H1 (cell line): ENCODE data around the gene CACNG6. TPM values are rescaled to one million over a fixed set of nuclear protein-coding genes. Genes with fewer than 3 reads are reported as not detected.

Experiments
- CTCF ChIA-PET: fragments of 300-600 bp; sonication (Branson Sonifier 250); formaldehyde crosslinking; loops from one replicate; lab custom pipeline; 2021; ENCODE audit not compliant: partially characterized antibody; lab: Charles Lee
- POLR2A ChIA-PET: fragments of 300-600 bp; sonication (Branson Sonifier 250); formaldehyde crosslinking; loops from one replicate; lab custom pipeline; 2021; ENCODE audit warnings: inconsistent platforms; ENCODE audit not compliant: partially characterized antibody; lab: Charles Lee
- DNase-seq, 2 experiments: peaks; one replicate each; pipeline versions ENCODE4 v3.0.0 to v3.0.0-alpha.2; 2010 to 2022; ENCODE audit warnings: low spot score in 2 of 2, low read depth in 1 of 2, mixed read lengths in 1 of 2
- FAIRE-seq: peaks from 2 replicates; lab custom pipeline; 2011; peaks lifted over from hg19 to GRCh38; lab: Jason Lieb, UNC
- H2AFZ ChIP-seq: 2 replicates; pipeline ENCODE4 v1.8.1; 2012; ENCODE audit warnings: low read length, inconsistent platforms
- H2AK5ac ChIP-seq: 2 replicates; pipeline ENCODE4 v1.6.1; 2013; ENCODE audit warnings: low read depth, low read length
- H2BK120ac ChIP-seq: replicated peaks from 2 replicates; pipeline ENCODE3; 2013; ENCODE audit warnings: low read depth, low read length, inconsistent platforms
- H2BK12ac ChIP-seq: 2 replicates; pipeline ENCODE4 v1.6.1; 2013; ENCODE audit warnings: low read depth, low read length
- H2BK15ac ChIP-seq: 2 replicates; pipeline ENCODE4 v1.6.1; 2013; ENCODE audit warnings: low read length
- H2BK20ac ChIP-seq: 2 replicates; pipeline ENCODE4 v1.6.1; 2013; ENCODE audit warnings: low read length
- H2BK5ac ChIP-seq: 2 replicates; pipeline ENCODE4 v1.6.1; 2013; ENCODE audit warnings: low read depth, low read length
- H3K14ac ChIP-seq: 2 replicates; pipeline ENCODE4 v1.6.1; 2013; ENCODE audit warnings: inconsistent platforms; ENCODE audit not compliant: insufficient read length
- H3K18ac ChIP-seq: 2 replicates; pipeline ENCODE4 v1.6.1; 2013; ENCODE audit warnings: low read length; ENCODE audit errors: extremely low read depth
- H3K23ac ChIP-seq: 2 replicates; pipeline ENCODE4 v1.6.1; 2013; ENCODE audit warnings: inconsistent platforms; ENCODE audit not compliant: insufficient read length
- H3K23me2 ChIP-seq: 2 replicates; pipeline ENCODE4 v1.6.1; 2013; ENCODE audit warnings: low read depth, low read length
- H3K27ac ChIP-seq: 2 replicates; pipeline ENCODE4 v1.6.1; 2011; ENCODE audit warnings: low read depth, low read length, inconsistent platforms
- H3K27me3 ChIP-seq, 4 experiments: replicated peaks in 1 of 4; 1 replicate in 1 of 4; 2 replicates in 3 of 4; pipeline versions ENCODE4 v1.6.1 to v1.8.1; 2011 to 2013; ENCODE audit warnings: low read length in 3 of 4, mild to moderate bottlenecking in 3 of 4, inconsistent platforms in 2 of 4, mixed read lengths in 2 of 4, moderate library complexity in 1 of 4; ENCODE audit not compliant: control insufficient read depth in 3 of 4, insufficient read depth in 3 of 4; ENCODE audit errors: extremely low read depth in 1 of 4
- H3K36me3 ChIP-seq, 4 experiments: 2 replicates each; pipeline versions ENCODE4 v1.6.1 to v1.8.1; 2011 to 2013; ENCODE audit warnings: mild to moderate bottlenecking in 4 of 4, low read length in 3 of 4, moderate library complexity in 2 of 4, control low read depth in 1 of 4, inconsistent platforms in 1 of 4; ENCODE audit not compliant: insufficient read depth in 4 of 4, control insufficient read depth in 2 of 4
- H3K4ac ChIP-seq: replicated peaks from 2 replicates; pipeline ENCODE3; 2013; ENCODE audit warnings: low read length, low read depth, mixed read lengths, inconsistent platforms; ENCODE audit not compliant: insufficient read length
- H3K4me1 ChIP-seq, 4 experiments: replicated peaks in 1 of 4; 1 replicate in 1 of 4; 2 replicates in 3 of 4; pipeline versions ENCODE4 v1.6.1 to v1.8.1; 2011 to 2013; ENCODE audit warnings: low read length in 3 of 4, inconsistent platforms in 2 of 4, mixed read lengths in 1 of 4; ENCODE audit not compliant: insufficient read depth in 4 of 4, control insufficient read depth in 3 of 4
- H3K4me2 ChIP-seq, 2 experiments: 2 replicates each; pipeline versions ENCODE4 v1.6.1 to v1.8.1; 2011 to 2013; ENCODE audit warnings: low read depth in 2 of 2, low read length in 2 of 2, control low read depth in 1 of 2, inconsistent platforms in 1 of 2, mild to moderate bottlenecking in 1 of 2; ENCODE audit not compliant: insufficient read depth in 1 of 2
- H3K4me3 ChIP-seq, 4 experiments: fragments of 200-600, 300-600 bp in 1 of 4; sonication (generic), shearing (Covaris generic), sonication (Bioruptor Twin) in 1 of 4; 2 replicates each; pipeline versions ENCODE4 v1.5.1 to v1.8.1; 2011 to 2016; ENCODE audit warnings: low read length in 4 of 4, low read depth in 3 of 4, control low read depth in 2 of 4, inconsistent platforms in 2 of 4, mild to moderate bottlenecking in 2 of 4, mixed read lengths in 1 of 4, moderate library complexity in 1 of 4; ENCODE audit not compliant: insufficient read depth in 2 of 4; ENCODE audit errors: extremely low read depth in 1 of 4
- H3K56ac ChIP-seq: replicated peaks from 2 replicates; pipeline ENCODE3; 2013; ENCODE audit warnings: low read depth, mild to moderate bottlenecking, mixed read lengths, low read length, inconsistent platforms; ENCODE audit not compliant: insufficient read length
- H3K79me1 ChIP-seq: 2 replicates; pipeline ENCODE4 v1.6.1; 2013; ENCODE audit warnings: low read depth, low read length, control low read depth
- H3K79me2 ChIP-seq, 2 experiments: 2 replicates each; pipeline versions ENCODE4 v1.6.1 to v1.8.1; 2012 to 2013; ENCODE audit warnings: low read length in 2 of 2, mild to moderate bottlenecking in 2 of 2, inconsistent platforms in 1 of 2; ENCODE audit not compliant: insufficient read depth in 2 of 2, control insufficient read depth in 1 of 2
- H3K9ac ChIP-seq, 4 experiments: replicated peaks in 1 of 4; 1 replicate in 1 of 4; 2 replicates in 3 of 4; pipeline versions ENCODE4 v1.6.1 to v1.8.1; 2011 to 2013; ENCODE audit warnings: low read depth in 3 of 4, low read length in 3 of 4, control low read depth in 2 of 4, mild to moderate bottlenecking in 2 of 4, moderate library complexity in 2 of 4, inconsistent platforms in 1 of 4; ENCODE audit errors: extremely low read depth in 1 of 4
- H3K9me3 ChIP-seq, 2 experiments: 2 replicates each; pipeline versions ENCODE4 v1.6.1 to v1.8.1; 2012 to 2013; ENCODE audit warnings: mild to moderate bottlenecking in 2 of 2, moderate library complexity in 2 of 2, control low read depth in 1 of 2, inconsistent platforms in 1 of 2, low read depth in 1 of 2, low read length in 1 of 2, mixed read lengths in 1 of 2; ENCODE audit not compliant: insufficient read depth in 2 of 2
- H4K20me1 ChIP-seq, 2 experiments: replicated peaks in 1 of 2; 2 replicates each; pipeline versions ENCODE3 to v1.8.1; 2011 to 2013; ENCODE audit warnings: inconsistent platforms in 2 of 2, low read length in 2 of 2, mild to moderate bottlenecking in 1 of 2; ENCODE audit not compliant: insufficient read depth in 2 of 2, control insufficient read depth in 1 of 2
- H4K5ac ChIP-seq: 2 replicates; pipeline ENCODE4 v1.6.1; 2013; ENCODE audit warnings: low read length, low read depth, mixed read lengths, inconsistent platforms; ENCODE audit not compliant: insufficient read length
- H4K8ac ChIP-seq: 2 replicates; pipeline ENCODE4 v1.8.0; 2013; ENCODE audit warnings: mild to moderate bottlenecking, moderate library complexity, low read length, inconsistent platforms; ENCODE audit not compliant: insufficient read depth; ENCODE audit errors: extremely low read depth
- H4K91ac ChIP-seq: replicated peaks from 2 replicates; pipeline ENCODE3; 2013; ENCODE audit warnings: low read length, mixed read lengths, inconsistent platforms; ENCODE audit not compliant: insufficient read length
- CTBP2 ChIP-seq: IDR thresholded peaks from 2 replicates; pipeline ENCODE4 v1.7.0; 2011; ENCODE audit warnings: borderline replicate concordance, mild to moderate bottlenecking, moderate library complexity, mixed read lengths, low read length; ENCODE audit not compliant: insufficient read depth, insufficient read length
- CTCF ChIP-seq, 3 experiments: IDR thresholded peaks; 1 replicate in 2 of 3; 2 replicates in 1 of 3; pipeline versions ENCODE4 v1.5.1 to v1.6.1; 2011; ENCODE audit warnings: low read length in 3 of 3, mild to moderate bottlenecking in 3 of 3, inconsistent platforms in 2 of 3, low read depth in 1 of 3, moderate library complexity in 1 of 3; ENCODE audit not compliant: insufficient read depth in 1 of 3; ENCODE audit errors: control extremely low read depth in 1 of 3
- RAD21 ChIP-seq, 2 experiments: IDR thresholded peaks in 1 of 2; conservative IDR thresholded peaks in 1 of 2; 2 replicates each; pipeline ENCODE4 v1.6.1; 2011; ENCODE audit warnings: low read depth in 2 of 2, low read length in 2 of 2, improper control_type of control experiment in 1 of 2, inconsistent platforms in 1 of 2, mild to moderate bottlenecking in 1 of 2, moderate library complexity in 1 of 2
- RXRA ChIP-seq: IDR thresholded peaks from 2 replicates; pipeline ENCODE4 v1.6.1; 2011; ENCODE audit warnings: low read depth, mild to moderate bottlenecking, low read length, moderate library complexity; ENCODE audit not compliant: insufficient read depth
- SP1 ChIP-seq: IDR thresholded peaks from 2 replicates; pipeline ENCODE4 v1.6.1; 2011; ENCODE audit warnings: low read depth, low read length
- WGBS, 2 experiments: shearing (Covaris generic) in 1 of 2; methylation state at CpG; one replicate each; pipeline versions ENCODE4 v1.1.6 to v1.1.7; 2013 to 2015; ENCODE audit warnings: low lambda C conversion rate in 2 of 2, mixed read lengths in 2 of 2, inconsistent platforms in 1 of 2, low coverage in 1 of 2, missing lambda C conversion rate in 1 of 2; ENCODE audit not compliant: insufficient replicate concordance in 2 of 2, insufficient coverage in 1 of 2, insufficient read length in 1 of 2; ENCODE audit errors: extremely low coverage in 1 of 2, missing lambda C conversion rate in 1 of 2; 5-methylcytosine and 5-hydroxymethylcytosine counted together
- polyA plus RNA-seq, 7 experiments: library from polyadenylated mRNA; depleted of rRNA in 3 of 7; stranded (reverse) in 5 of 7; unstranded in 2 of 7; fragments of >200 nt in 5 of 7; fragments of 200-250 nt in 2 of 7; gene quantifications; 1 replicate in 5 of 7; 2 replicates in 1 of 7; 4 replicates in 1 of 7; pipeline versions ENCODE4 v1.2.1 to v1.2.3, GENCODE V29; 2011 to 2013; ENCODE audit warnings: missing spikeins in 2 of 7, mixed read lengths in 2 of 7
- total RNA-seq: library from RNA; stranded (reverse); fragmentation: NEBNext Ultra II Directional; extraction: Animal tissue kit (Norgen Biotek cat#: 25700); gene quantifications from 2 replicates; pipeline ENCODE4 v1.2.1, GENCODE V29; 2021

The CACNG6 gene
- total and polyA plus RNA-seq, 2 of the 8 experiments (the other 6 are each of a cell fraction or from before 2014, with no cell fraction given): 1.2 to 1.6 TPM

- H2BK15ac ChIP-seq: no peak overlapping the region
- peak; percentile 50 to 86 for DNase-seq
- H2AK5ac ChIP-seq: no peak overlapping the region
- no peak overlapping the region for H3K4ac ChIP-seq
- H3K23ac ChIP-seq: no peak overlapping the region
- H3K4me2 ChIP-seq: no peak overlapping the region; a peak in 1 of 4 replicates
- H4K8ac ChIP-seq: no peak overlapping the region
- H3K23me2 ChIP-seq: no peaks in the 10 kb centered on the region
- CTCF ChIA-PET: interaction anchor here (0.6 to 6.2 kb wide), 45 partner anchors 9 to 256 kb away, joined by 3 to 36 read pairs (median 5); no protein-coding TSS in a partner anchor
- H2AFZ ChIP-seq: no peak overlapping the region
- FAIRE-seq: peak; percentile 95
- H3K27me3 ChIP-seq: no peaks in the 10 kb centered on the region
- H3K79me1 ChIP-seq: no peaks in the 10 kb centered on the region
- 0 out of 2 replicates have a peak overlapping the region, but pooled peaks have one; percentile 86 for H2BK20ac ChIP-seq
- no peaks in the 10 kb centered on the region for H4K20me1 ChIP-seq
- no peaks in the 10 kb centered on the region for H3K9me3 ChIP-seq
- H3K27ac ChIP-seq: no peak overlapping the region
- H3K79me2 ChIP-seq: no peaks in the 10 kb centered on the region
- no peak overlapping the region for H3K56ac ChIP-seq
- H2BK12ac ChIP-seq: no peak overlapping the region
- no peak overlapping the region for H3K18ac ChIP-seq
- no peak overlapping the region for H4K5ac ChIP-seq
- POLR2A ChIA-PET: interaction anchor here (0.6 to 1.3 kb wide), 5 partner anchors 12 to 63 kb away, joined by 3 to 4 read pairs (median 4); no protein-coding TSS in a partner anchor
- TF ChIP-seq RAD21 (IDR thresholded peaks at IDR 0.05 in 1 of 2, conservative IDR thresholded peaks at IDR 0.05 in 1 of 2; ENCODE audit: low read depth in 2 of 2, low read length in 2 of 2) (peak; percentile 82 to 85), SP1 (0 out of 2 replicates have a peak, but pooled peaks have one; percentile 71), CTCF (IDR thresholded peaks at IDR 0.05; ENCODE audit: control extremely low read depth in 1 of 3, insufficient read depth in 1 of 3, low read depth in 1 of 3, low read length in 3 of 3) (peak; percentile 43 to 79 (median 75)), CTBP2 (no peak), RXRA (no peak)
- no peaks in the 10 kb centered on the region for H3K36me3 ChIP-seq
- no peak overlapping the region; the same call in 1 of the 2 replicates for H2BK5ac ChIP-seq
- peaks cover 2 to 8% (median 4%) of the 10 kb centered on the region in 4 experiments; a peak in 6 of 7 replicates for H3K4me1 ChIP-seq
- no peak overlapping the region for H3K9ac ChIP-seq
- H3K4me3 ChIP-seq: no peak overlapping the region
- H4K91ac ChIP-seq: peak overlapping the region; percentile 76
- no peak overlapping the region for H2BK120ac ChIP-seq
- H3K14ac ChIP-seq: no peak overlapping the region
- WGBS, 2 experiments: 43% methylated on average over 9 of the region's 9 CpGs; no CpG with 5 or more reads in 1 of the 2 experiments
Observed at GRCh38 chr19:54029930-54030490, 38.6 kb downstream of the CACNG6 start.
